Activated gamma-delta T cell (primary cell): ENCODE measurements around the gene UBE4A.
"Not testable (repeated sequence)": the region's sequence is repeated elsewhere in the genome, so short reads cannot be mapped to it uniquely, and the experiment has no call there.

Source experiments
- DNase-seq: peaks from one replicate; lab custom pipeline; 2025; lab: John Stamatoyannopoulos, UW

The UBE4A gene

GRCh38 chr11:118401880-118402590 lies 42.6 kb downstream of the UBE4A start:
- DNase-seq: no peak

GRCh38 chr11:118402594-118402993 lies 43.2 kb downstream of the UBE4A start:
- not testable (repeated sequence) for DNase-seq

- DNase-seq: no peak
These were observed 47.3 kb downstream of the UBE4A start for GRCh38 chr11:118406599-118407166.

GRCh38 chr11:118410055-118410745 lies 50.8 kb downstream of the UBE4A start:
- no peak for DNase-seq

GRCh38 chr11:118411530-118411929 lies 52.1 kb downstream of the UBE4A start:
- DNase-seq: no peak

- no peak for DNase-seq
These were observed 53.5 kb downstream of the UBE4A start for GRCh38 chr11:118412921-118413320.

GRCh38 chr11:118415062-118415738 lies 55.8 kb downstream of the UBE4A start:
- no peak for DNase-seq

GRCh38 chr11:118415739-118416068 lies 56.3 kb downstream of the UBE4A start:
- no peak for DNase-seq

GRCh38 chr11:118416900-118417299 lies 57.5 kb downstream of the UBE4A start:
- DNase-seq: not testable (repeated sequence)

GRCh38 chr11:118417801-118418200 lies 58.4 kb downstream of the UBE4A start:
- no peak for DNase-seq

GRCh38 chr11:118418766-118419165 lies 59.4 kb downstream of the UBE4A start:
- DNase-seq: no peak

- DNase-seq: no peak
These were observed 68.3 kb downstream of the UBE4A start for GRCh38 chr11:118427707-118428106.

GRCh38 chr11:118430956-118431355 lies 71.6 kb downstream of the UBE4A start:
- DNase-seq: no peak

- no peak for DNase-seq
These were observed 74.7 kb downstream of the UBE4A start for GRCh38 chr11:118434123-118434552.

GRCh38 chr11:118434553-118435289 lies 75.3 kb downstream of the UBE4A start:
- no peak for DNase-seq

GRCh38 chr11:118435290-118435892 lies 76.0 kb downstream of the UBE4A start:
- DNase-seq: peak; percentile 36

- peak; percentile 87 for DNase-seq
These were observed 76.7 kb downstream of the UBE4A start, which contains the start of gene KMT2A for GRCh38 chr11:118435893-118436624. Gene KMT2A, plus strand, starts transcription at chr11:118436492. Its CDS starts 21 bp downstream, at chr11:118436513.

GRCh38 chr11:118436639-118437207 lies 77.3 kb downstream of the UBE4A start:
- DNase-seq: peak; percentile 70

- DNase-seq: peak; percentile 10
These were observed 78.1 kb downstream of the UBE4A start for GRCh38 chr11:118437208-118438125.
